Activated T-helper 1 cell treated with anti-CD3 and anti-CD28 coated beads, Interleukin-12 subunit alpha, Interleukin-12 subunit beta, Interleukin-2, Interleukin-4 antibody, amounts not matched to agents 30 ng/mL and 10 ng/mL and 1 ng/mL, durations not matched to agents 14 hours and 24 hours and 36 hours (primary cell): Measurements from ENCODE around the gene VWA7. TPM values are rescaled to one million over a fixed set of nuclear protein-coding genes. Genes with fewer than 3 reads are reported as not detected.

ENCODE experiments used
- DNase-seq: peaks from one replicate; pipeline ENCODE4 v3.0.0; 2021; ENCODE audit warnings: low spot score
- H3K27ac Mint-ChIP-seq: one replicate; pipeline ENCODE4 v1.8.0; 2021; ENCODE audit warnings: mild to moderate bottlenecking, mixed read lengths
- H3K27me3 Mint-ChIP-seq: one replicate; pipeline ENCODE4 v1.8.0; 2022; ENCODE audit warnings: mild to moderate bottlenecking, moderate library complexity, mixed read lengths; ENCODE audit not compliant: insufficient read depth
- H3K36me3 Mint-ChIP-seq: one replicate; pipeline ENCODE4 v1.8.0; 2021; ENCODE audit warnings: low read depth, mixed read lengths
- H3K4me1 Mint-ChIP-seq: one replicate; pipeline ENCODE4 v1.8.0; 2021; ENCODE audit warnings: low read depth, mixed read lengths
- H3K4me3 Mint-ChIP-seq: one replicate; pipeline ENCODE4 v1.8.0; 2021; ENCODE audit warnings: mild to moderate bottlenecking, moderate library complexity, mixed read lengths
- H3K9me3 Mint-ChIP-seq: one replicate; pipeline ENCODE4 v1.8.0; 2021; ENCODE audit warnings: mixed read lengths
- intact Hi-C: fragments of 100-400 bp; cut with micrococcal nuclease; formaldehyde crosslinking; loops from one replicate; pipeline ENCODE4 v1.15.1; 2024
- total RNA-seq: library from RNA; stranded (reverse); gene quantifications from 2 replicates; pipeline ENCODE4 v1.2.3, GENCODE V29; 2022

Gene VWA7
- total RNA-seq, 1 donor from 2014 or later, result 2.9 TPM

GRCh38 chr6:31750411-31751022 is 26.6 kb downstream of the VWA7 start:
- Mint-ChIP-seq H3K27me3 (no peaks in the 10 kb centered on the region), H3K36me3 (peaks cover 18% of the 10 kb centered on the region), H3K4me1 (peaks cover 5% of the 10 kb centered on the region), H3K27ac (no peak overlapping the region), H3K4me3 (no peak overlapping the region), H3K9me3 (no peaks in the 10 kb centered on the region)
- intact Hi-C loops, result no loop called here
- DNase-seq, result no peak

DNA sequence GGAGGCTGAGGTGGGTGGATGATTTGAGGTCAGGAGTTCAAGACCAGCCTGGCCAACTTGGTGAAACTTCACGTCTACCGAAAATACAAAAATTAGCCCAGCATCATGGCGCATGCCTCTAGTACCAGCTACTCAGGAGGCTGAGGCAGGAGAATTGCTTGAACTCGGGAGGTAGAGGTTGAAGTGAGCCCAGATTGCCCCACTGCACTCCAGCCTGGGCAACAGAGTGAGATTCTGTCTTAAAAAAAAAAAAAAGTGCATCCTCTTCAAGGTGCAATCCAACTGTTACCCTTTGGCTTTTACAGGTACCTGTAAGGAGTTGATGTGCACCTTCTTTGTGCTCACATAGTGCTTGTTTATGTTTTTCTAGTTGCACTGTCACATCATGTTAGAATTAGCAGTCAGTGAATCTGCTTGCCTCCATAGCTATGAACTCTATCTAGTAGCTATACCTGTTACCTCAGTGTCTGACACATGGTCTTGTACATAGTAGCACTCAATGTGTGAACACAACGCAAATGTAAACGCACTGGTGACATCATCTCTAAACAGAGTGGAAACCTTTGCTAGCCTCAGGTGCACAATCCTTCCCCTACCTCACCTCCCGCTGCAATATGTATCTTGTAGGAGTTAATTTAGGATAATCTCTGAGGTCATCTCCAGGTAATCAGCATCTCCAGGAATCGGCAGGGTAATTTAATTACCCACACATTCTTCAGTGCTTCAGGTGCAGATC is 27.7 kb downstream of the VWA7 start:
- DNase-seq, result no peak
- Mint-ChIP-seq H3K27ac (no peak overlapping the region), H3K4me3 (no peak overlapping the region), H3K27me3 (no peaks in the 10 kb centered on the region), H3K9me3 (no peaks in the 10 kb centered on the region), H3K36me3 (peaks cover 23% of the 10 kb centered on the region), H3K4me1 (peaks cover 6% of the 10 kb centered on the region)
- intact Hi-C loops, result no loop called here

DNA sequence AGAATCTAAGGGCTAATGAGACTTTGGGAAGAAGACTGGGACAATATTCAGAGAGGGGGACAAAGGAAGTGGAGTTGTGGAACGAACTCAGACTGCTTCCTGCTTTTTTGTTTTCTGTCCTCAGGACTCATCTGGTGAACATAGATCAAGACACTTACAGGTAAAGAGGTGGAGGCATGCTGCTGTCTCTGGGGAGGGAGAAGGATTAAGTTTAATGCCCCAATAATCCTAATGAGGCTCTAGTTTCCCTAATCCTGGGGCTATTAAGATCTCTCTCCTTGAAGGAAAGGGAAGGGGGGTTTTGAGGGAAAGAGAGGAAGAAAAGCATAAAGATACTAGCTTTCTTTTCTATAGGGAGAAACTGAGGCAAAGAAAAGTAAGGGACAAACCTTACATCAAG is 32.7 kb downstream of the VWA7 start:
- intact Hi-C loops, result no loop called here
- no peaks in the 10 kb centered on the region for H3K27me3 Mint-ChIP-seq
- peaks cover 32% of the 10 kb centered on the region for H3K4me1 Mint-ChIP-seq
- no peak for DNase-seq
- peak overlapping the region; percentile 57 for H3K27ac Mint-ChIP-seq
- no peak overlapping the region for H3K4me3 Mint-ChIP-seq
- peaks cover 35% of the 10 kb centered on the region for H3K36me3 Mint-ChIP-seq
- no peaks in the 10 kb centered on the region for H3K9me3 Mint-ChIP-seq

DNA sequence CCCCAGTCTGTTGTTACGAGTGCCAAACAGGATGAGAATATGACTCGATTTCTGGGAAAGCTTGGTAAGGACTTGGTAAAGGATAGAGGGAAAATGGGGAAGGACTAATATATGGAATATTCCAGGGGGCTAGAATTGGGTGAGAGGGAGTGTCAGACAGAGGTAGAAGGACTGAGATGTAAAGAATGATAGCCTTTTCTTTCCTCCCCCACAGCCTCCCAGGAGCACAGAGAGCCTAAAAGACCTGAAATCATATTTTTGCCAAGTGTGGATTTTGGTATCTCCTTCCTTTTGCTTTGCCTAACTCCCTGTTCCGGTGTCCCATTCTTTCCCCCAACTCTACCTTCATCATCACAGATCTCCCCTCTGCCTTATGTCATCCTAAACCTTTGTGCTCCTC is 34.2 kb downstream of the VWA7 start:
- intact Hi-C loops, result no loop called here
- no peak for DNase-seq
- Mint-ChIP-seq H3K9me3 (no peaks in the 10 kb centered on the region), H3K4me3 (peak overlapping the region; percentile 13), H3K4me1 (peaks cover 47% of the 10 kb centered on the region), H3K27me3 (no peaks in the 10 kb centered on the region), H3K36me3 (peaks cover 32% of the 10 kb centered on the region), H3K27ac (no peak overlapping the region)

- H3K27ac Mint-ChIP-seq, result no peak overlapping the region
- intact Hi-C loops, result no loop called here
- H3K4me3 Mint-ChIP-seq, result peak overlapping the region; percentile 90
- H3K27me3 Mint-ChIP-seq, result no peaks in the 10 kb centered on the region
- H3K36me3 Mint-ChIP-seq, result peaks cover 29% of the 10 kb centered on the region
- no peak for DNase-seq
- peaks cover 58% of the 10 kb centered on the region for H3K4me1 Mint-ChIP-seq
- H3K9me3 Mint-ChIP-seq, result no peaks in the 10 kb centered on the region
These were observed 35.3 kb downstream of the VWA7 start for GRCh38 chr6:31741815-31742214.

DNA sequence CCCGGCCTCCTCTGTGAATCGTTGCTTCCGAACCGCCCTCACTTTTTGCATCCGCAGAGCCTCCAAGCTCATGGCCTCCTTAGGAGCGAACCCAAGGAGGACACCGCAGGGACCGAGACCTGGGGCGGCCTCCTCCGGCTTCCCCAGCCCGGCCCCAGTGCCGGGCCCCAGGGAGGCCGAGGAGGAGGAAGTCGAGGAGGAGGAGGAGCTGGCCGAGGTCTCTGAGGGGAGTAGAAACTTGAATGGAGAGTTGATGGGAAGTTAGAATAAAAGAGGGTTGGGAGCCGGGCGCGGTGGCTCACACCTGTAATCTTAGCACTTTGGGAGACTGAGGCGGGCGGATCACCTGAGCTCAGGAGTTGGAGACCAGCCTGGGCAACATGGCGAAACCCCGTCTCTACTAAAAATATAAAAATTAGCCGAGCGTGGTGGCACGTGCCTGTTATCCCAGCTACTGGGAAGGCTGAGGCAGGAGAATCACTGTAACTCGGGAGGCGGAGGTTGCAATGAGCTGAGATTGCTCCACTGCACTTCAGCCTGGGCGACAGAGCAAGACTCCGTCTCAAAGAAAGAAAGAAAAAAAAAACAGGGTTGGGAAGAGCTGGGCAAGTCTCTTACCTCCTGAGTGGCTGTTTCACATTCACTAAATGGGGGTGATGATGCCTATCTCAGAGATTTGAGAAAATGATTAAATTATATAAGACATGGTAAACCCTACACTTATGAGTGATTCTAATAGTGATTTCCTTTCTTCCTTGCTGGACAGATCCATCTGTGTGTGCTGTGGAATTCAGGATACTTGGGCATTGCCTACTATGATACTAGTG is 36.5 kb downstream of the VWA7 start:
- peaks cover 61% of the 10 kb centered on the region for H3K4me1 Mint-ChIP-seq
- H3K4me3 Mint-ChIP-seq, result peak overlapping the region; percentile 90
- no peaks in the 10 kb centered on the region for H3K9me3 Mint-ChIP-seq
- peak overlapping the region; percentile 99 for H3K27ac Mint-ChIP-seq
- peaks cover 30% of the 10 kb centered on the region for H3K36me3 Mint-ChIP-seq
- intact Hi-C loops, result no loop called here
- peaks cover 3% of the 10 kb centered on the region for H3K27me3 Mint-ChIP-seq
- DNase-seq, result no peak

GRCh38 chr6:31739639-31740396 is 37.3 kb downstream of the VWA7 start, which contains the start of gene MSH5:
MSH5 (plus strand) TSS chr6:31740005; CDS start chr6:31740467, 462 bp downstream.
- intact Hi-C loops, result loop anchor here (1.0 to 5.0 kb wide), 9 partner anchors 55 to 438 kb away; partner anchors contain the start of genes ATP6V1G2, HSPA1B, LTA and NFKBIL1
- Mint-ChIP-seq H3K27me3 (peaks cover 3% of the 10 kb centered on the region), H3K36me3 (peaks cover 31% of the 10 kb centered on the region), H3K4me1 (peaks cover 64% of the 10 kb centered on the region), H3K4me3 (peak within 1 kb of the TSS; percentile 98), H3K27ac (peak within 1 kb of the TSS; percentile 99), H3K9me3 (no peaks in the 10 kb centered on the region)
- peak; percentile 97 for DNase-seq

GRCh38 chr6:31737991-31738979 is 38.8 kb downstream of the VWA7 start:
- Mint-ChIP-seq H3K9me3 (no peaks in the 10 kb centered on the region), H3K36me3 (peaks cover 41% of the 10 kb centered on the region), H3K27ac (peak overlapping the region; percentile 99), H3K27me3 (peaks cover 3% of the 10 kb centered on the region), H3K4me1 (peaks cover 73% of the 10 kb centered on the region), H3K4me3 (peak overlapping the region; percentile 98)
- intact Hi-C loops, result loop anchor here (1.0 to 5.0 kb wide), 6 partner anchors 9 to 191 kb away; partner anchors contain the start of genes ATP6V1G2, DDAH2, HSPA1B and LTA
- DNase-seq, result peak; percentile 70

DNA sequence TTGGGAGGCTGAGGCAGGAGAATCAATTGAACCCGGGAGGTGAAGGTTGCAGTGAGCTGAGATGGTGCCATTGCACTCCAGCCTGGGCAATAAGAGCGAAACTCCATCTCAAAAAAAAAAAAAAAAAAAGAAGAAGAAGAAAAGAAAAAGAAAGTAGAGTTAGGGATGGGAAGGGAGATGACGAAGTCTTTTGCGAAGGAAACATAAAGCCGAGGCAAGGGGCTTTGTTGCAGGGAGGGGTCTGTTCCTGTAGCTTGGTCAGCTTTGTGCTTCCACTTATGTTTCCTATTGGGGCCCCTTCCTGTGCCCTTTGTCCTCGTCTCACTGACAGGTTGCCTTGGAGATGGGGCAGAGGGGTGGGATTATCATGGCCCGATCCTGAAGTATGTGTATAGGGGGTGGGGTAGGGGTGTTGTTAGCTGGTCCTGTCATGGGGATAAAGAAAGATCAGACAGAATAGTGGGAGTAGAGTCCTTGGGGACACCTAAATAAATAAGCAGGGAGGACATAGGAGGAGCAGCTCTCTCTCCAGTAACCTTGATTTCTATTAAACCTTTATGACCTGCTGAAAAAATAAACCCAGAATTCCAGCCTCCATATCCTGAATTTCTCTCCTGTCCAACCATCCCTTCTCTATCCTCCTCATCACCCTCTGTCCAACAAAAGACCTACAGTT is 39.7 kb downstream of the VWA7 start:
- DNase-seq, result no peak
- peaks cover 3% of the 10 kb centered on the region for H3K27me3 Mint-ChIP-seq
- peaks cover 66% of the 10 kb centered on the region for H3K4me1 Mint-ChIP-seq

DNA sequence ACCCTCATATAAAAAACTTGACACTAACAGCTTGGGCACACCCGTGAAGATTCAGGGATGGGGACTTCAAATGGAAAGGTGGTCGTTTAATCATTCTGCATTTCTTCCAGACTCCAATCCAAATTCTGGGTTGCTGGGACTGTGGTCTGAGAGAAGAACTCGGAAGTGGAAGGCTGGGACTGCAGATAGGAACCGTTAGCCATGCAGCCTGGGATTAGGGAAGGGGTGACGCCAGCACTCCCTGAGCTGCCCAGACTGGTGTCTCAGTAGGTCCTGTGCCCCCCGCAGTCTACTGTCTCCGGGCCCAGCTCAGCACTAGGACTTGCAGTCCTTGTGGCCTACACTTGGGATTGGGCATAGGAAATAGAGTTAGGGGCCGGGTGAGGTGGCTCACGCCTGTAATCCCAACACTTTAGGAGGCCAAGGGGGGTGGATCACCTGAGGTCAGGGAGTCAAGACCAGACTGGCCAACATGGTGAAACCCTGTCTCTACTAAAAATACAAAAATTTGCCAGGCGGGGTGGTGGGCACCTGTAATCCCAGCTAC is 40.3 kb downstream of the VWA7 start:
- Mint-ChIP-seq H3K4me1 (peaks cover 66% of the 10 kb centered on the region), H3K27ac (peak overlapping the region; percentile 99), H3K9me3 (no peaks in the 10 kb centered on the region), H3K36me3 (peaks cover 35% of the 10 kb centered on the region), H3K4me3 (peak overlapping the region; percentile 98), H3K27me3 (peaks cover 3% of the 10 kb centered on the region)
- intact Hi-C loops, result loop anchor here (1.0 to 5.0 kb wide), 3 partner anchors 34 to 165 kb away; partner anchors contain the start of genes ABHD16A, LSM2 and LTA
- DNase-seq, result no peak

More for the DNA sequence above, 39.7 kb downstream of the VWA7 start:
- H3K36me3 Mint-ChIP-seq, result peaks cover 36% of the 10 kb centered on the region
- intact Hi-C loops, result loop anchor here (5.0 kb wide), 1 partner anchor 165 kb away; the partner anchor contains the start of gene LTA
- H3K9me3 Mint-ChIP-seq, result no peaks in the 10 kb centered on the region
- H3K4me3 Mint-ChIP-seq, result peak overlapping the region; percentile 98
- peak overlapping the region; percentile 99 for H3K27ac Mint-ChIP-seq
